Measurements from ENCODE around the gene CDC42EP1.

CDC42EP1 gene

DNA sequence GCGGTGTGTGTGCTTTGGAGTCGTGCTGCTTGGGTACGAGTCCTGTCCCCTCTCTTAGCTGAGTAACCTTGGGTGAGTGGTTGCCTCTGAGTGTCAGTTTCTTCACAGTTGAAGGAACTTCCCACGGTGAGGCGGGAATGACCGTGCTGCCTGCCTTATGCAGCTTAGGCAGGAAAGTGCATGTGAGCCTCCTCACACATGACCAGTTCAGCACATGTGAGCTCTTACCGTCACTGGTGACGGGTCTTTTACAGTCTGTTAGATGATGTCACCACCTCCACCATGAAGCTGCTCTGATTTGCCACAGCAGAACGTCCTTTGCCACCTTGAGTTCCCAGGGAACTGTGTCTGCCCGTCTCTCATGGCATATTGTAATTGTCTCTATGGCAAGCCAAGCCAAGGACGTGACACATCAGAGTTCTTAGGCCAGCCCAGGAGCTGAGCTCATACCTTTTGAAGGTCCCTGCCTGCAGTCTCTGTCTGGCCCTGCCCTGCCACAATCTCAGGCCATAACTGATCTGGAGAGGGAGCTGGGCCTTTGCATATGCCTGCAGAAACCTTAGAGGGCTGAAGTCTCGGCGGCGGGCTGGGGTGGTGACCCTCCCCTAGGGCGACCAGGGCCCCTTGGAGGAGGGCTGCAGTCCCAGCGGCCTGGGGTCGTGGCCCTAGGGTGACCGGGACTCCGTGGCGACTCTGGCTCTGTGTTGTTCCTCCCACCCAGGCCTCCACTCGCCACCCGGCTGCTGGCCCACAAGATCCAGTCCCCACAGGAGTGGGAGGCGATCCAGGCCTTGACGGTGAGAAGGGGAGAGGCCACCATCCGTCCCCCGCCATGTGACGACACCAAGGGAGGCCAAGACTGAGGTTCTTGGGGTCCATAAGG is 56.2 kb downstream of the CDC42EP1 start:
- DNase-seq, result no peak

GRCh38 chr22:37617431-37617830 is 57.2 kb downstream of the CDC42EP1 start:
- DNase-seq, result no peak

DNA sequence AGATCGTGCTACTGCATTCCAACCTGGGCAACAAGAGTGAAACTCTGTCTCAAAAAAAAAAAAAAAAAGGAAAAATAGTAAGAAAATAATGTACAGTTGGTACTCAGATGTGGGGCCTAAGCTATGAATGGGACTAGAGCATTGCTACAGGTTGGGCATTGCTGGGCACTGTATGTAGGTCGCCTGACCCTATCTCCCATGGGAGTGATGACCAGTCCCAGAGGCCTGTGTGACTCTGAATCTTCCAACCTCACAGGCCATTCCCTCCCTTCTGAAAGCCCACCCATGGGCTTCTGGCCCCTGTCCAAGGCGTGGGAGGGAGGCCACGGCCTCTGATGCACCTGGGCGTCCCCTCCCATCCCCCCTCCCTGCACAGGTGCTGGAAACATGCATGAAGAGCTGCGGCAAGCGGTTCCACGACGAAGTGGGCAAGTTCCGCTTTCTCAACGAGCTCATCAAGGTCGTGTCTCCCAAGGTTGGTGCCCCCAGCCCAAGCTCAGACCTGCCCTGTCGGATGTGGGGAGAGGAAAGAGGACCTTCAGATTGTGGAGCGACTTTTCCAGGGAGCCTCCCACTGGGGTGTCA is 57.9 kb downstream of the CDC42EP1 start:
- DNase-seq, result no peak

- DNase-seq, result no peak
Observed at GRCh38 chr22:37618674-37619073, 58.4 kb downstream of the CDC42EP1 start.
